Adipocyte (in vitro differentiated cells): ENCODE data around the gene ZNF236.

Experiments used
- DNase-seq: peaks from one replicate; pipeline ENCODE4 v3.0.0-alpha.2; 2015; ENCODE audit warnings: low read depth
- H3K27me3 ChIP-seq: replicated peaks from 2 replicates; pipeline ENCODE4 v1.7.0; 2013; ENCODE audit warnings: mild to moderate bottlenecking, low read length, moderate library complexity; ENCODE audit not compliant: control insufficient read depth, insufficient read depth
- H3K36me3 ChIP-seq: 2 replicates; pipeline ENCODE4 v1.7.0; 2013; ENCODE audit warnings: low read length, mild to moderate bottlenecking, moderate library complexity; ENCODE audit not compliant: control insufficient read depth, insufficient read depth, severe bottlenecking
- H3K4me1 ChIP-seq: 2 replicates; pipeline ENCODE4 v1.7.0; 2013; ENCODE audit warnings: mild to moderate bottlenecking, low read length, moderate library complexity; ENCODE audit not compliant: control insufficient read depth, insufficient read depth
- H3K4me3 ChIP-seq: 2 replicates; pipeline ENCODE4 v1.7.0; 2013; ENCODE audit warnings: mild to moderate bottlenecking, low read length, moderate library complexity
- H3K9ac ChIP-seq: 2 replicates; pipeline ENCODE4 v1.7.0; 2013; ENCODE audit warnings: mild to moderate bottlenecking, low read length, moderate library complexity
- H3K9me3 ChIP-seq: 2 replicates; pipeline ENCODE4 v1.7.0; 2013; ENCODE audit warnings: mild to moderate bottlenecking, low read length, moderate library complexity; ENCODE audit not compliant: control insufficient read depth

ZNF236 gene

GRCh38 chr18:77006305-77007175, 184.2 kb downstream of the ZNF236 start:
- no peak overlapping the region for H3K4me3 ChIP-seq
- no peaks in the 10 kb centered on the region for H3K9me3 ChIP-seq
- no peaks in the 10 kb centered on the region for H3K36me3 ChIP-seq
- H3K27me3 ChIP-seq: peaks cover 6% of the 10 kb centered on the region
- no peak for DNase-seq
- no peak overlapping the region for H3K9ac ChIP-seq
- no peaks in the 10 kb centered on the region for H3K4me1 ChIP-seq

GRCh38 chr18:77007251-77007650, 184.9 kb downstream of the ZNF236 start:
- no peak for DNase-seq

DNA sequence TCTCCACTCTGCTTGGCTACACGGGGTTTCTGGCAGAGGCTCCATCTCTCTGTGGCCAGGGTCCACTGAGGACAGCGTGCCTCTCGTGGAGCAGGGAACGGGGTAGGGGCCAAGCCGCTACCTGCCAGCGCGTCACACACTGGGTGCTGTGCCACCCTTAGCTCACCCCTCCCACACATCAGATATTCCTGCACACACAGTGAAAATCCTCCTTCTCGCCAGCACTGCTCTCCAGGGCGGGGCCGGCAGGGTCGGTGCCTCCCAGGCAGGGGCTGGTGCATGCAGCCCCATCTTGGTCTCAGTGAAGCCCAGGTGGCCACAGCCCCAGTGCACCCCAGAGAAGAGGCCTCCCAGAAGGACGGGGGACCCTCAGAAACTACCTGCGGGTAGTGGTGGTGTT, 185.6 kb downstream of the ZNF236 start:
- peaks cover 6% of the 10 kb centered on the region for H3K27me3 ChIP-seq
- H3K9me3 ChIP-seq: no peaks in the 10 kb centered on the region
- H3K4me1 ChIP-seq: no peaks in the 10 kb centered on the region
- H3K36me3 ChIP-seq: no peaks in the 10 kb centered on the region
- DNase-seq: no peak
- no peak overlapping the region for H3K9ac ChIP-seq
- no peak overlapping the region for H3K4me3 ChIP-seq

More at GRCh38 chr18:77007251-77007650, 184.9 kb downstream of the ZNF236 start:
- no peaks in the 10 kb centered on the region for H3K9me3 ChIP-seq
- H3K36me3 ChIP-seq: no peaks in the 10 kb centered on the region
- peaks cover 6% of the 10 kb centered on the region for H3K27me3 ChIP-seq
- H3K4me3 ChIP-seq: no peak overlapping the region
- H3K4me1 ChIP-seq: no peaks in the 10 kb centered on the region
- H3K9ac ChIP-seq: no peak overlapping the region

DNA sequence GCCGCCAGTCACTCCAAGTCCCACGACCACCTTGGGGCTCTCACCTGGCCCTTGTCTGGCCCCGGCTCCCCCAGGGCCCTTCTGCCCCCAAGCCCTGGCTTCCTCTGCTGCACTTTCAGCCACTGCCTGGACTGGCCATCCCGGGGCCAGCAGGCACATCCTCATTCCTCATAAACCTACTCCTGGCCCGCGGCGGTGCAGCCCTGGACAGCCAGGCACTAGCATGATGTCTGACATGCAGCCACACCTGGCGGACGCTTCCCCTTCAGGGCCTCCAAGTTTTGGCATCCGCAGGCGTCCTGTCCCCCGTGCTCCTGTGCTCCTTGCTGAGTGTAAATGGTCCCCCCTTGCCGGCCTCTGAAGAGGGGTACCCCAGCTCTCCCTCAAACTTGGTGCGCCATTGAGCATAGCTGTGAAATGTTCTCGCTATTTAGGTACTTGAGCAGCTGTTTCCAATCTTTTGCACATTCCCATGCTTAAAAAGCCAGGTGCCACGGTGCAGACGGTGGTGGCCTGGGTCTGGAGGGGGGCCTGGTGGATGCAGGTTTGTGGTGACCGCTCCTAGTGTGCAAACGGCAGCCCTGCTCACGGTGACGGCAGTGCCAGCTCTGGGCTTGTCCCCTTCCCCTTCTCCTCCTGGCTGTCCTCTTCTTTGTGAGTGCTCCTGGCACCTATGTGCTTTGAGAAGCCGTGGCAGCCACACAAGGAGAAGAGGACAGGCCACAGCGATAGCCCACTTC, 186.4 kb downstream of the ZNF236 start:
- no peaks in the 10 kb centered on the region for H3K36me3 ChIP-seq
- H3K9ac ChIP-seq: no peak overlapping the region
- peaks cover 6% of the 10 kb centered on the region for H3K27me3 ChIP-seq
- no peak for DNase-seq
- no peaks in the 10 kb centered on the region for H3K9me3 ChIP-seq
- peaks cover 6% of the 10 kb centered on the region for H3K4me1 ChIP-seq
- H3K4me3 ChIP-seq: no peak overlapping the region

DNA sequence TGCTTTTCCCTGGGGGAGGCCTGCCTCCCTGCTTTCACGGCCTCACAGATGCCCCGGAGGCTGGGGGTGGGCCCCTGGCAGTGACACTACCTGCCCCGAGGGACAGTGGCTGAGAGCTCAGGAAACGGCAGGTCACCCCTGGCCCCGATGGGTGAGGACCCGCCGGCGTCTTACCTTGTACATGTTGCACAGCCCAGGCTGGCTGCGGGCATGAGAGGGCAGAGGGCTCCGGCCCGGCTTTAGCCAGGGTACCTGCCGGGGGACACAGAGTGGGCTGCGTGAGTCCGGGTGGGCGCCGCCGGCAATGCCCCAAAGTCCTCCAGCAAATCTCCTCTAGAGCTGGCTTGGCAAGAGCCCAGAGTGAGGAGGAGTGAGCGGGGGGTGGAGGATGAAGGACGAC, 187.3 kb downstream of the ZNF236 start:
- Histone ChIP-seq H3K9ac (no peak overlapping the region), H3K4me3 (no peak overlapping the region), H3K36me3 (no peaks in the 10 kb centered on the region), H3K9me3 (no peaks in the 10 kb centered on the region), H3K27me3 (peaks cover 6% of the 10 kb centered on the region), H3K4me1 (peaks cover 15% of the 10 kb centered on the region)
- DNase-seq: no peak

GRCh38 chr18:77012120-77012519, 189.8 kb downstream of the ZNF236 start:
- DNase-seq: no peak
- Histone ChIP-seq H3K36me3 (peaks cover 5% of the 10 kb centered on the region), H3K9me3 (no peaks in the 10 kb centered on the region), H3K27me3 (peaks cover 6% of the 10 kb centered on the region), H3K9ac (no peak overlapping the region), H3K4me1 (peaks cover 15% of the 10 kb centered on the region), H3K4me3 (no peak overlapping the region)

- no peak for DNase-seq
- Histone ChIP-seq H3K4me1 (peaks cover 15% of the 10 kb centered on the region), H3K9ac (no peak overlapping the region), H3K4me3 (no peak overlapping the region), H3K9me3 (no peaks in the 10 kb centered on the region), H3K36me3 (peaks cover 5% of the 10 kb centered on the region), H3K27me3 (no peaks in the 10 kb centered on the region)
These were observed 190.6 kb downstream of the ZNF236 start for GRCh38 chr18:77012806-77013541.

GRCh38 chr18:77013811-77014521, 191.6 kb downstream of the ZNF236 start:
- no peaks in the 10 kb centered on the region for H3K27me3 ChIP-seq
- DNase-seq: no peak
- no peaks in the 10 kb centered on the region for H3K9me3 ChIP-seq
- peaks cover 15% of the 10 kb centered on the region for H3K4me1 ChIP-seq
- H3K9ac ChIP-seq: no peak overlapping the region
- H3K36me3 ChIP-seq: peaks cover 5% of the 10 kb centered on the region
- H3K4me3 ChIP-seq: peak overlapping the region; percentile 54

GRCh38 chr18:77014538-77014937, 192.2 kb downstream of the ZNF236 start:
- no peak for DNase-seq
- Histone ChIP-seq H3K4me3 (no peak overlapping the region), H3K4me1 (peaks cover 15% of the 10 kb centered on the region), H3K36me3 (peaks cover 5% of the 10 kb centered on the region), H3K9me3 (no peaks in the 10 kb centered on the region), H3K27me3 (no peaks in the 10 kb centered on the region), H3K9ac (no peak overlapping the region)

- DNase-seq: no peak
- Histone ChIP-seq H3K27me3 (no peaks in the 10 kb centered on the region), H3K36me3 (peaks cover 5% of the 10 kb centered on the region)
These were observed 192.8 kb downstream of the ZNF236 start for GRCh38 chr18:77015169-77015568.

More at GRCh38 chr18:77015169-77015568, 192.8 kb downstream of the ZNF236 start:
- peaks cover 15% of the 10 kb centered on the region for H3K4me1 ChIP-seq
- H3K9me3 ChIP-seq: no peaks in the 10 kb centered on the region
- no peak overlapping the region for H3K9ac ChIP-seq
- no peak overlapping the region for H3K4me3 ChIP-seq
